ENCODE results near the gene VAV1. TPM values are rescaled to one million over a fixed set of nuclear protein-coding genes. Genes with fewer than 3 reads are reported as not detected.
"Not testable (repeated sequence)": the region's sequence is repeated elsewhere in the genome, so short reads cannot be mapped to it uniquely, and the experiment has no call there.

Gene VAV1
- total and polyA plus RNA-seq, 2 donors = 42.2 to 59.3 TPM

- 83% methylated on average over 5 of the region's 5 CpGs for WGBS
- H3K27me3 ChIP-seq (ENCODE audit: control insufficient read depth in 2 of 2, insufficient read depth in 1 of 2, low read length in 1 of 2) = no peaks in the 10 kb centered on the region
- H3K36me3 ChIP-seq (ENCODE audit: control insufficient read depth in 2 of 2, insufficient read depth in 2 of 2, low read length in 1 of 2) = peaks cover 27 to 44% of the 10 kb centered on the region in 2 donors
- no peak overlapping the region for H3K27ac ChIP-seq (ENCODE audit: low read depth in 1 of 2, low read length in 1 of 2)
- peaks cover 0 to 3% of the 10 kb centered on the region in 2 donors for H3K9me3 ChIP-seq (ENCODE audit: control insufficient read depth in 2 of 2, insufficient read depth in 1 of 2, low read length in 1 of 2)
- DNase-seq (ENCODE audit: low read depth in 6 of 9, low spot score in 9 of 9) = no peak
- no peaks in the 10 kb centered on the region for H3K4me1 ChIP-seq (ENCODE audit: control insufficient read depth in 2 of 2, insufficient read depth in 2 of 2, low read length in 2 of 2)
- H3K4me3 ChIP-seq (ENCODE audit: low read length in 2 of 2) = no peak overlapping the region
Observed at GRCh38 chr19:6790194-6791128, 18.0 kb downstream of the VAV1 start.

GRCh38 chr19:6791237-6791636 is 18.7 kb downstream of the VAV1 start:
- 89% methylated on average over 6 of the region's 6 CpGs for WGBS

GRCh38 chr19:6793411-6793810 is 20.9 kb downstream of the VAV1 start:
- DNase-seq (ENCODE audit: low read depth in 6 of 9, low spot score in 9 of 9) = no peak
- Histone ChIP-seq H3K4me3 (ENCODE audit: low read length in 2 of 2) (no peak overlapping the region), H3K36me3 (ENCODE audit: control insufficient read depth in 2 of 2, insufficient read depth in 2 of 2, low read length in 1 of 2) (peaks cover 29 to 37% of the 10 kb centered on the region in 2 donors), H3K27ac (ENCODE audit: low read depth in 1 of 2, low read length in 1 of 2) (no peak overlapping the region), H3K9me3 (ENCODE audit: control insufficient read depth in 2 of 2, insufficient read depth in 1 of 2, low read length in 1 of 2) (peaks cover 0 to 3% of the 10 kb centered on the region in 2 donors), H3K27me3 (ENCODE audit: control insufficient read depth in 2 of 2, insufficient read depth in 1 of 2, low read length in 1 of 2) (no peaks in the 10 kb centered on the region), H3K4me1 (ENCODE audit: control insufficient read depth in 2 of 2, insufficient read depth in 2 of 2, low read length in 2 of 2) (peaks cover 0 to 6% of the 10 kb centered on the region in 2 donors)
- WGBS = 80% methylated on average over 4 of the region's 4 CpGs

More at GRCh38 chr19:6791237-6791636, 18.7 kb downstream of the VAV1 start:
- Histone ChIP-seq H3K36me3 (ENCODE audit: control insufficient read depth in 2 of 2, insufficient read depth in 2 of 2, low read length in 1 of 2) (peaks cover 30 to 43% of the 10 kb centered on the region in 2 donors), H3K27me3 (ENCODE audit: control insufficient read depth in 2 of 2, insufficient read depth in 1 of 2, low read length in 1 of 2) (no peaks in the 10 kb centered on the region), H3K4me1 (ENCODE audit: control insufficient read depth in 2 of 2, insufficient read depth in 2 of 2, low read length in 2 of 2) (no peaks in the 10 kb centered on the region), H3K27ac (ENCODE audit: low read depth in 1 of 2, low read length in 1 of 2) (no peak overlapping the region), H3K9me3 (ENCODE audit: control insufficient read depth in 2 of 2, insufficient read depth in 1 of 2, low read length in 1 of 2) (peaks cover 0 to 3% of the 10 kb centered on the region in 2 donors), H3K4me3 (ENCODE audit: low read length in 2 of 2) (no peak overlapping the region)
- DNase-seq (ENCODE audit: low read depth in 6 of 9, low spot score in 9 of 9) = no peak

- Histone ChIP-seq H3K9me3 (ENCODE audit: control insufficient read depth in 2 of 2, insufficient read depth in 1 of 2, low read length in 1 of 2) (peaks cover 0 to 3% of the 10 kb centered on the region in 2 donors), H3K27me3 (ENCODE audit: control insufficient read depth in 2 of 2, insufficient read depth in 1 of 2, low read length in 1 of 2) (no peaks in the 10 kb centered on the region), H3K36me3 (ENCODE audit: control insufficient read depth in 2 of 2, insufficient read depth in 2 of 2, low read length in 1 of 2) (peaks cover 26 to 32% of the 10 kb centered on the region in 2 donors), H3K4me1 (ENCODE audit: control insufficient read depth in 2 of 2, insufficient read depth in 2 of 2, low read length in 2 of 2) (peaks cover 0 to 6% of the 10 kb centered on the region in 2 donors), H3K27ac (ENCODE audit: low read depth in 1 of 2, low read length in 1 of 2) (no peak overlapping the region), H3K4me3 (ENCODE audit: low read length in 2 of 2) (no peak overlapping the region)
- no peak for DNase-seq (ENCODE audit: low read depth in 6 of 9, low spot score in 9 of 9)
- WGBS = 99% methylated on average over 5 of the region's 5 CpGs
Observed at GRCh38 chr19:6793973-6794372, 21.5 kb downstream of the VAV1 start.

- no peak overlapping the region for H3K27ac ChIP-seq (ENCODE audit: low read depth in 1 of 2, low read length in 1 of 2)
- no peak overlapping the region for H3K4me3 ChIP-seq (ENCODE audit: low read length in 2 of 2)
- peaks cover 0 to 3% of the 10 kb centered on the region in 2 donors for H3K9me3 ChIP-seq (ENCODE audit: control insufficient read depth in 2 of 2, insufficient read depth in 1 of 2, low read length in 1 of 2)
- no peak for DNase-seq (ENCODE audit: low read depth in 6 of 9, low spot score in 9 of 9)
- peaks cover 24 to 27% of the 10 kb centered on the region in 2 donors for H3K36me3 ChIP-seq (ENCODE audit: control insufficient read depth in 2 of 2, insufficient read depth in 2 of 2, low read length in 1 of 2)
- no peaks in the 10 kb centered on the region for H3K27me3 ChIP-seq (ENCODE audit: control insufficient read depth in 2 of 2, insufficient read depth in 1 of 2, low read length in 1 of 2)
- WGBS = 99% methylated on average over 13 of the region's 13 CpGs
- peaks cover 0 to 12% of the 10 kb centered on the region in 2 donors for H3K4me1 ChIP-seq (ENCODE audit: control insufficient read depth in 2 of 2, insufficient read depth in 2 of 2, low read length in 2 of 2)
Observed at GRCh38 chr19:6794686-6795431, 22.4 kb downstream of the VAV1 start.

- Histone ChIP-seq H3K4me1 (ENCODE audit: control insufficient read depth in 2 of 2, insufficient read depth in 2 of 2, low read length in 2 of 2) (peaks cover 9 to 27% of the 10 kb centered on the region in 2 donors), H3K4me3 (ENCODE audit: low read length in 2 of 2) (no peak overlapping the region)
- WGBS = 97% methylated on average over 4 of the region's 4 CpGs
Observed at GRCh38 chr19:6796278-6796677, 23.8 kb downstream of the VAV1 start.

GRCh38 chr19:6797646-6798045 is 25.1 kb downstream of the VAV1 start:
- 96% methylated on average over 9 of the region's 9 CpGs for WGBS
- H3K4me3 ChIP-seq (ENCODE audit: low read length in 2 of 2) = no peak overlapping the region
- H3K36me3 ChIP-seq (ENCODE audit: control insufficient read depth in 2 of 2, insufficient read depth in 2 of 2, low read length in 1 of 2) = peaks cover 16 to 23% of the 10 kb centered on the region in 2 donors
- H3K9me3 ChIP-seq (ENCODE audit: control insufficient read depth in 2 of 2, insufficient read depth in 1 of 2, low read length in 1 of 2) = peaks cover 0 to 3% of the 10 kb centered on the region in 2 donors
- H3K27me3 ChIP-seq (ENCODE audit: control insufficient read depth in 2 of 2, insufficient read depth in 1 of 2, low read length in 1 of 2) = no peaks in the 10 kb centered on the region
- peaks cover 15 to 35% of the 10 kb centered on the region in 2 donors for H3K4me1 ChIP-seq (ENCODE audit: control insufficient read depth in 2 of 2, insufficient read depth in 2 of 2, low read length in 2 of 2)
- no peak overlapping the region for H3K27ac ChIP-seq (ENCODE audit: low read depth in 1 of 2, low read length in 1 of 2)
- DNase-seq (ENCODE audit: low read depth in 6 of 9, low spot score in 9 of 9) = no peak

More at GRCh38 chr19:6796278-6796677, 23.8 kb downstream of the VAV1 start:
- H3K9me3 ChIP-seq (ENCODE audit: control insufficient read depth in 2 of 2, insufficient read depth in 1 of 2, low read length in 1 of 2) = peaks cover 0 to 3% of the 10 kb centered on the region in 2 donors
- no peaks in the 10 kb centered on the region for H3K27me3 ChIP-seq (ENCODE audit: control insufficient read depth in 2 of 2, insufficient read depth in 1 of 2, low read length in 1 of 2)
- peaks cover 16 to 27% of the 10 kb centered on the region in 2 donors for H3K36me3 ChIP-seq (ENCODE audit: control insufficient read depth in 2 of 2, insufficient read depth in 2 of 2, low read length in 1 of 2)
- H3K27ac ChIP-seq (ENCODE audit: low read depth in 1 of 2, low read length in 1 of 2) = peak overlapping the region in 1 of 2 donors; percentile 15
- no peak for DNase-seq (ENCODE audit: low read depth in 6 of 9, low spot score in 9 of 9)

GRCh38 chr19:6800160-6800790 is 27.8 kb downstream of the VAV1 start:
- 86% methylated on average over 14 of the region's 14 CpGs for WGBS
- H3K27ac ChIP-seq (ENCODE audit: low read depth in 1 of 2, low read length in 1 of 2) = peak overlapping the region; percentile 97 to 98

More at GRCh38 chr19:6800160-6800790, 27.8 kb downstream of the VAV1 start:
- peaks cover 20 to 42% of the 10 kb centered on the region in 2 donors for H3K4me1 ChIP-seq (ENCODE audit: control insufficient read depth in 2 of 2, insufficient read depth in 2 of 2, low read length in 2 of 2)
- not testable (repeated sequence) for H3K27me3 ChIP-seq (ENCODE audit: control insufficient read depth in 2 of 2, insufficient read depth in 1 of 2, low read length in 1 of 2); H3K4me3 ChIP-seq (ENCODE audit: low read length in 2 of 2); H3K9me3 ChIP-seq (ENCODE audit: control insufficient read depth in 2 of 2, insufficient read depth in 1 of 2, low read length in 1 of 2); DNase-seq (ENCODE audit: low read depth in 6 of 9, low spot score in 9 of 9)
- peaks cover 9 to 15% of the 10 kb centered on the region in 2 donors for H3K36me3 ChIP-seq (ENCODE audit: control insufficient read depth in 2 of 2, insufficient read depth in 2 of 2, low read length in 1 of 2)

All from thymus (tissue), 11 donors.